Measurements from ENCODE around the gene MDP1. TPM values are rescaled to one million over a fixed set of nuclear protein-coding genes. Genes with fewer than 3 reads are reported as not detected.

The MDP1 gene
- total and polyA plus RNA-seq, 8 donors: 9.8 to 19.4 (median 12.4) TPM

- intact Hi-C loops (cut with DNase I): no loop called here
- Histone ChIP-seq H3K27ac (peak overlapping the region in 1 of 2 donors; percentile 98), H3K4me1 (peaks cover 16 to 47% of the 10 kb centered on the region in 2 donors), H3K27me3 (no peaks in the 10 kb centered on the region), H3K4me3 (peak overlapping the region; percentile 95 to 98), H3K36me3 (peaks cover 0 to 36% of the 10 kb centered on the region in 2 donors), H3K9me3 (no peaks in the 10 kb centered on the region)
- TF ChIP-seq CTCF (IDR thresholded peaks at IDR 0.05): no peak
- DNase-seq (no peak), ATAC-seq (no peak)
These were observed 21.5 kb downstream of the MDP1 start for GRCh38 chr14:24194186-24194872.

GRCh38 chr14:24192933-24193332 lies 22.9 kb downstream of the MDP1 start:
- ATAC-seq (no peak), DNase-seq (no peak)
- H3K4me1 ChIP-seq: peaks cover 19 to 51% of the 10 kb centered on the region in 2 donors
- no peaks in the 10 kb centered on the region for H3K9me3 ChIP-seq
- H3K4me3 ChIP-seq: no peak overlapping the region
- peaks cover 0 to 36% of the 10 kb centered on the region in 2 donors for H3K36me3 ChIP-seq
- no peaks in the 10 kb centered on the region for H3K27me3 ChIP-seq
- H3K27ac ChIP-seq: no peak overlapping the region
- no peak for TF ChIP-seq CTCF (IDR thresholded peaks at IDR 0.05)
- intact Hi-C loops (cut with DNase I): no loop called here

DNA sequence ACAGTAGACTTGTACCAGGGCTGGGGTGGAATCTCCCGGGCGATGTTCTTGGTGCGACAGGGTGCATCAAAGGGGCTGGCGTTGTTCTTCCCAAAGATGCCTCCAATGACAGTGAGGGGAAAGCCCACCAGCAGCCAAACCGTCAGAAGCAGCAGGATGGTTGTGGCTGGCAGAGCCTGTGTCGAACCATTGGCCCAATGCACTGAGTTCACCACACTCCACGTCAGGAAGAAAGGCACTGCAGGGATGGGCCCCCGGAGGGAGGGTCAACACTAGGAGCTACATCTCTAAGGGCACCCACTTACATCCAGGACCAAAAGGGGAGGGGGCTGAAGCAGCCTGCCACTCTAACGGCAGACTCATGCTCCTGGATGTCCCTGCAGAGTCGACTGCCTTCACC lies 25.4 kb downstream of the MDP1 start:
- ATAC-seq (no peak), DNase-seq (no peak)
- peaks cover 0 to 56% of the 10 kb centered on the region in 2 donors for H3K36me3 ChIP-seq
- H3K4me3 ChIP-seq: no peak overlapping the region
- intact Hi-C loops (cut with DNase I): no loop called here
- H3K9me3 ChIP-seq: no peaks in the 10 kb centered on the region
- no peak for TF ChIP-seq CTCF (IDR thresholded peaks at IDR 0.05)
- peaks cover 14 to 43% of the 10 kb centered on the region in 2 donors for H3K4me1 ChIP-seq
- H3K27me3 ChIP-seq: no peaks in the 10 kb centered on the region
- H3K27ac ChIP-seq: no peak overlapping the region

- Histone ChIP-seq H3K4me3 (no peak overlapping the region), H3K4me1 (peaks cover 12 to 37% of the 10 kb centered on the region in 2 donors), H3K9me3 (no peaks in the 10 kb centered on the region), H3K36me3 (peaks cover 0 to 66% of the 10 kb centered on the region in 2 donors), H3K27ac (peak overlapping the region in 1 of 2 donors; percentile 73), H3K27me3 (no peaks in the 10 kb centered on the region)
- ATAC-seq (no peak), DNase-seq (no peak)
- intact Hi-C loops (cut with DNase I): no loop called here
- TF ChIP-seq CTCF (IDR thresholded peaks at IDR 0.05): no peak
These were observed 26.4 kb downstream of the MDP1 start for GRCh38 chr14:24189460-24189859.

DNA sequence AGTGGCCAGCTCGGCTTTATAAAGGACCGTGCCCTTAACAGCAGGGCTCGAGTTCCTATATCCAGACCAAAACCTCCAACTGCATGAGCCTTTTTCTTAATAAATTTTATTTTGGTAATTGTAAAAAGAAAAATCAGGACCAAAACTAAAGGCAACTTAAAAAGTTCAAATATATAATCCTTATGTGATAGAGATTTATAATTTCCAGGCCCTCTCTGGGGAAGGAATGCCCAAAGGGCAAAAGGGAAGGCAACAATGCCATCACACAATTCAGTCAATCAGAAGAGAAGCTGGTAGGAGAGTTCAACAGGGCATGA lies 26.8 kb downstream of the MDP1 start:
- peak overlapping the region; percentile 36 to 73 for H3K27ac ChIP-seq
- no peaks in the 10 kb centered on the region for H3K9me3 ChIP-seq
- TF ChIP-seq CTCF (IDR thresholded peaks at IDR 0.05): no peak
- H3K27me3 ChIP-seq: no peaks in the 10 kb centered on the region
- no peak for DNase-seq
- H3K4me3 ChIP-seq: peak overlapping the region; percentile 74 to 86
- H3K4me1 ChIP-seq: peaks cover 7 to 33% of the 10 kb centered on the region in 2 donors
- ATAC-seq: no peak
- intact Hi-C loops (cut with DNase I): no loop called here
- H3K36me3 ChIP-seq: peaks cover 0 to 70% of the 10 kb centered on the region in 2 donors
